Parathyroid adenoma (tissue), 2 donors: Measurements from ENCODE around the gene KRT35.

Experiments
- H2AFZ ChIP-seq: fragments of 300-600 bp; sonication (generic); one replicate; pipeline ENCODE4 v1.7.0; 2017; ENCODE audit warnings: antibody characterized with exemption, mild to moderate bottlenecking
- H3K27ac ChIP-seq: fragments of 300-600 bp; sonication (generic); one replicate; pipeline ENCODE4 v1.7.0; 2017
- H3K27me3 ChIP-seq: fragments of 300-600 bp; sonication (generic); one replicate; pipeline ENCODE4 v1.7.0; 2017; ENCODE audit warnings: low read length; ENCODE audit not compliant: control insufficient read depth, insufficient read depth
- H3K36me3 ChIP-seq: fragments of 300-600 bp; sonication (generic); one replicate; pipeline ENCODE4 v1.7.0; 2017; ENCODE audit warnings: low read length; ENCODE audit not compliant: control insufficient read depth, insufficient read depth
- H3K4me1 ChIP-seq: fragments of 300-600 bp; sonication (generic); one replicate; pipeline ENCODE4 v1.7.0; 2017; ENCODE audit warnings: control low read depth
- H3K4me2 ChIP-seq: fragments of 300-600 bp; sonication (generic); one replicate; pipeline ENCODE4 v1.7.0; 2017; ENCODE audit warnings: low read length
- H3K4me3 ChIP-seq: fragments of 300-600 bp; sonication (generic); one replicate; pipeline ENCODE4 v1.7.0; 2017; ENCODE audit warnings: low read depth, low read length
- H3K79me2 ChIP-seq: fragments of 300-600 bp; sonication (generic); one replicate; pipeline ENCODE4 v1.7.0; 2017; ENCODE audit warnings: control low read depth
- H3K9ac ChIP-seq: fragments of 300-600 bp; sonication (generic); one replicate; pipeline ENCODE4 v1.7.0; 2017; ENCODE audit warnings: mild to moderate bottlenecking
- H3K9me3 ChIP-seq: fragments of 300-600 bp; sonication (generic); one replicate; pipeline ENCODE4 v1.7.0; 2017; ENCODE audit warnings: low read length; ENCODE audit not compliant: control insufficient read depth
- TF ChIP-seq, protein P1 (sequence below): fragments of 300-600 bp; sonication (generic); IDR thresholded peaks from one replicate; pipeline ENCODE4 v1.7.0; 2017; ENCODE audit warnings: antibody characterized with exemption, mild to moderate bottlenecking
- donor health status: primary hyperparathyroidism.

Gene KRT35

DNA sequence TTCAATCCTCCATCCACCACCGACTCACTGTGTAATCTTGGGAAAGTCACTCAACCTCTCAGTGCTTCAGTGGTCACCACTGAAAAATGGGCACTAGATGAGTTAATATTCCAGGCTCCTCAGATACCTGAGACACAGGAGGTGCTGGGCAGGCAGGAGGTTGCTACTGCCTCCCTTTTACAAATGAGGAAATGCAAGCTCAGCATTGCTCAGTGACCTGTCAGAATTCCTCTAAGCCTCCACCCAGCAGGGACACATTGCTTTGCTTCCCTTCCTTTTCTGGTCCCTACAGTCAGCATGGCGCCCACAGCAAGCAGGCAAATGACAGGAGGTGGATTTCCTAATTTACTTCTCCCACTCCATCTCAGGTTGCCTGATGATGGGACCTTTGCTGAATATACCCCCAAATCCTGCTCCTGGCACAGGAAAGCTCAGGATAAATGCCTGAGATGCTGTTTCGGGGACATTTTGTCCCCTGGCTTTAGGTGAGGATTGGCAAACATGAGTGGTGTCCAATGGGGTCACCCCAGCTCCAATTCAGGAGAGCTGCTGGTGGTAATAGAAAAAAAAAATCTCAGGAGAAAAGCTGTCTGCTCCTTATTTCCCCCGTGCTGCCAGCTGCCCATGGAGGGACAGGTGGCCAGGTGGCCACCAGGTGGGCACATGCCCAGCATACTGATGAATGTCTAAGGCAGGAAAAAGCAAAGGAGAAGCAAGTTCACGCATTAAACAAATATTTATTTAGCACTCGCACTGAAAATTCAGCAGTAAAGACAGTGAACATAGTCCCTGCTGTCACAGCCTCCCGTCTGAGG is 29.5 kb upstream of the KRT35 start:
- Histone ChIP-seq H3K79me2 (no peaks in the 10 kb centered on the region), H3K9ac (no peak overlapping the region), H3K36me3 (no peaks in the 10 kb centered on the region), H2AFZ (no peak overlapping the region), H3K4me1 (no peaks in the 10 kb centered on the region), H3K27ac (no peak overlapping the region), H3K4me2 (no peak overlapping the region), H3K27me3 (no peaks in the 10 kb centered on the region), H3K9me3 (no peaks in the 10 kb centered on the region), H3K4me3 (no peak overlapping the region)
- TF ChIP-seq, protein P1, sequence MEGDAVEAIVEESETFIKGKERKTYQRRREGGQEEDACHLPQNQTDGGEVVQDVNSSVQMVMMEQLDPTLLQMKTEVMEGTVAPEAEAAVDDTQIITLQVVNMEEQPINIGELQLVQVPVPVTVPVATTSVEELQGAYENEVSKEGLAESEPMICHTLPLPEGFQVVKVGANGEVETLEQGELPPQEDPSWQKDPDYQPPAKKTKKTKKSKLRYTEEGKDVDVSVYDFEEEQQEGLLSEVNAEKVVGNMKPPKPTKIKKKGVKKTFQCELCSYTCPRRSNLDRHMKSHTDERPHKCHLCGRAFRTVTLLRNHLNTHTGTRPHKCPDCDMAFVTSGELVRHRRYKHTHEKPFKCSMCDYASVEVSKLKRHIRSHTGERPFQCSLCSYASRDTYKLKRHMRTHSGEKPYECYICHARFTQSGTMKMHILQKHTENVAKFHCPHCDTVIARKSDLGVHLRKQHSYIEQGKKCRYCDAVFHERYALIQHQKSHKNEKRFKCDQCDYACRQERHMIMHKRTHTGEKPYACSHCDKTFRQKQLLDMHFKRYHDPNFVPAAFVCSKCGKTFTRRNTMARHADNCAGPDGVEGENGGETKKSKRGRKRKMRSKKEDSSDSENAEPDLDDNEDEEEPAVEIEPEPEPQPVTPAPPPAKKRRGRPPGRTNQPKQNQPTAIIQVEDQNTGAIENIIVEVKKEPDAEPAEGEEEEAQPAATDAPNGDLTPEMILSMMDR, result no peak

DNA sequence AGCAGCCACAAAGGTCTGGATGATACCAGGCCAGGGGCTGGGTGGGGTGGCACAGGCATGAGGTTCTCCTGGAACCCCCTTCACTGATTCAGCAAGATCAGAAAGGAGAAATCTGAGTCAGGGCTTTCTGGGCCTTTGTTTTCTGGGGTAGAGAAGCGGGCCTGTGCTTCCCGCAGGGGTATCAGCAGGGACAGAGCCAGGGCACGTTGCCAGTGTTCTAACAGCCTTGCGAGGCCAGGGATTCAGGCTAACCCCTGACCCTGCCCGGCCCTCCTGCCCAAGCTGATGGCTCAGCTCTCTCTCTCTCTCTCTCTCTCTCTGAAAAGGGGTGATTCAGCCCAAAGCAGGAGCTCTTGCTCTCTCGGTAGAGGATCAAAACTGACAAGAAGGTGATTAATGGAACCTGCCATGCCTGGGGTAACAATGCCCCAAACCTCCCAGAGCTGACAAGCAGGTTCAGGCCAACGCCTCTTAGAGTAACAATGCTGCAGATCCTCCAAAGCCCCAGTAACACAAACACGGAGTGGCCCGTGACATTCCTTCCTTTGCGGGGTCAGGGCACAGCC is 26.4 kb upstream of the KRT35 start:
- no peaks in the 10 kb centered on the region for H3K9me3 ChIP-seq
- no peaks in the 10 kb centered on the region for H3K27me3 ChIP-seq
- no peak overlapping the region for H3K27ac ChIP-seq
- no peaks in the 10 kb centered on the region for H3K79me2 ChIP-seq
- H3K4me2 ChIP-seq, result no peak overlapping the region
- no peak overlapping the region for H2AFZ ChIP-seq
- no peak overlapping the region for H3K9ac ChIP-seq
- TF ChIP-seq, protein P1, result no peak
- no peak overlapping the region for H3K4me3 ChIP-seq
- no peaks in the 10 kb centered on the region for H3K36me3 ChIP-seq
- no peaks in the 10 kb centered on the region for H3K4me1 ChIP-seq

DNA sequence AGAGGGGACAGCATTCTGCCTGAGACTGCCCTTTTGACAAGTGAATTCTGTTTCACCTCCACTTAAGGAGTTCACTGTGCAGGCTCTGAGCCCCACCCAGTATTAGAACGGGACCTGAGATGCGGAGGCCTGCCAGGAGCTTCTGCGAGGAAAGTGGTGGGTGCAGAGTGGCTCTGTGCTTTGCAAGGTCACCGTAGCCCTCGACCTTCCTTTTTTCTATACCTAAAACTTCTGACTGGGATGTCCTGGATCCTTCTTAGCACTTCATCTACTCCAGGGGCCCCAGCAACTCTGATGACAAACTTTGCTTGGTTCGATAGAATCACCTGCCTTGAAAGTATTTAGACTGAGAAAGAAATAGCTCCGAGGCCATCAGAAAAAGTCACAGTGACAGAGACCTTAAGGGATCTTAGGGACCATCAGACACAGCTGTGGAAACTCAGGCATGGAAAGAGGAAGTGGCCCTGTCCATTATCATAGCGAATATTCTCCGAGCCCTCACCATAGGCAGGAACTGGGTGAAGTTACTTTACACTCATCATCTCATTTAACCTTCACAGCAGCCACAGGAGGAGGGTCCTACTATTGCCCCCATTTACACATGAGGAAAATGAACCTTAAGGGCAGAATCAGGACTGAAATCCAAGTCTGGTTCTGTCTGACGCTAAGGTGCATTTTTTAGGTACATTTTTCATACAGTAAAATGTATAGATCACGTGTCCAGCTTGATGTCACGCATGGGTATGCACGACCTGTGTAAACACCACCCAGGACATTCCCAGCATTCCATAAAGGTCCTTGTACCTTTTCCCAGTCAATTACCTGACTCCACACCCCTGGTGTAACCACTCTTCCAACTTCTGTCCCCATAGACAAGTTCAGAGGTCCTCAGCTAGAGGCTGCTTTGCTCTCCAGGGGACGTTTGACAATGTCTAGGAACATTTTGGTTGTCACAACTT is 25.1 kb upstream of the KRT35 start:
- TF ChIP-seq, protein P1, result no peak
- Histone ChIP-seq H2AFZ (no peak overlapping the region), H3K36me3 (no peaks in the 10 kb centered on the region), H3K27me3 (no peaks in the 10 kb centered on the region), H3K9me3 (no peaks in the 10 kb centered on the region), H3K9ac (no peak overlapping the region), H3K4me2 (no peak overlapping the region), H3K4me3 (no peak overlapping the region), H3K4me1 (no peaks in the 10 kb centered on the region), H3K79me2 (no peaks in the 10 kb centered on the region), H3K27ac (no peak overlapping the region)

DNA sequence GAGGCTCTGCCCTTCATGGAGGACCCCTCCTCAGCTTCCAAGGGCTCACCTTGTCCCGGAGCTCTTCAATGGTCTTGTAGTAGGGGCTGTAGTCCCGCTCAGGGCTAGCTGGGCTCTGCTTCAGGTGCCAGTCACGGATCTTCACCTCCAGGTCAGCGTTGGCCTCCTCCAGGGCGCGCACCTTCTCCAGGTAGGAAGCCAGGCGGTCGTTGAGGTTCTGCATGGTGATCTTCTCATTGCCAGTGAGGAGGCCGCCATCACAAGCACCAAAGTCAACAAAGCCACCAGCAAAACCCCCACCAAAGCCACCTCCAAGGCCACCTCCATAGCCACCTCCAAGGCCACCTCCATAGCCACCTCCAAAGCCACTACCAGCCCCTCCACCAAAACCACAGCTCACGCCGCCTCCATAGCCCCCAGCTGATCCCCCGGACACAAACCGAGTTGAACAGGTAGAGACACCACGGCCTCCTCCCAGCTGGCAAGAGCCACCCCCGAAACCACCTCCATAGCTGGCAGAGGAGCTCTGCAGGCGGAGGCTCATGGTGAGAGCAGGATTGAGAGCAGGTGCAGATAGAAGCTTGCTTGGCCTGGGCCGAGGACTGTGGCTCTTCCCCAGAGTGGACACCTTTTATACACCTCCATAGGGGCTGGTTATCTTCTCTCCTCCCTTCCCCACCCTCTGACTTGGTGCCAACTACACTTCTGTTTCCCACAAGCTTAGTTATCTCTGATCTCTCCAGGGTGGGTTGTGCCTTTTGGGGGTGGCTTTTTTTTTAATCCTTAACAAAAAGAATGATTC is 24.3 kb upstream of the KRT35 start, which contains the start of gene KRT13:
KRT13 (minus strand) TSS at position 606 of the 802 bp plus-strand sequence; CDS start at position 544, 62 bp downstream.
- Histone ChIP-seq H3K9ac (no peak within 1 kb of the TSS), H3K79me2 (no peaks in the 10 kb centered on the region), H3K4me3 (no peak within 1 kb of the TSS), H3K4me2 (no peak within 1 kb of the TSS), H3K27ac (no peak within 1 kb of the TSS), H3K4me1 (no peaks in the 10 kb centered on the region), H2AFZ (no peak within 1 kb of the TSS), H3K9me3 (no peaks in the 10 kb centered on the region), H3K27me3 (no peaks in the 10 kb centered on the region), H3K36me3 (no peaks in the 10 kb centered on the region)
- TF ChIP-seq, protein P1, result no peak
